ENCODE results near the gene THAP4.

THAP4 gene

GRCh38 chr2:241547781-241548450 lies 89.0 kb downstream of the THAP4 start:
- no peak for DNase-seq (ENCODE audit: low read depth in 2 of 2)

DNA sequence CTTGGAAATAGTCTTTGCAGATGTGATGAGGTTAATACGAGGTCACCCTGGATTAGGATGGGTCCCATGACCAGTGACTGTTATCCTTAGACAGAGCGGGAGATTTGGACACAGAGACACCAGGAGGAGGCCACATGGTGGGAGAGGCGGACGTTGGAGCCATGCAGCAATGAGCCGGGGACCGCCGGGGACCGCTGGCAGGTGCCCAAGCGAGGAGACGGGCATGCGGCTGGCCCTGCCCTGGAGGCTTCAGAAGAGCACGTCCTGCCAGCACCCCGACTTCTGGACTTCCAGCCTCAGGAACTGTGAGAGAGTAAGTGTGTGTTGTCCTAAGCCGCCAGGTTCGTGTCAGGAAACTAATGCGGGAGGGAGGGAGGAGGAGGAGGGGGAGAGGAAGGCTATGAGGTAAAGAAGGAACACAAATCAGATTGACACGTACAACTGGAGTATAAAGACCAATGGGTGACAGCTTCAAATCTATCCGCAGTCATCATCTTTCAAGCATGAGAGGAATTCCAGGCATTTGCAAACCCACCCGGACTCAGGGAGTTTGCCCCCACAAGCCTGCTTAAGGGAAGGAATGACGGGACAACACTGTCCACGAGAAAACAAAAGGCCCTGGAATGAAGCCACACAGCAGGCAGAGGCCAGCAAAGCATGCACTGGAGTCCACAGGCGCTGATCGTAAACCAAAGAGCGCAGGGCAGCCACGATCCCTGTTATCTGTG lies 90.0 kb downstream of the THAP4 start:
- DNase-seq (ENCODE audit: low read depth in 2 of 2): no peak

GRCh38 chr2:241545523-241546473 lies 91.2 kb downstream of the THAP4 start:
- DNase-seq (ENCODE audit: low read depth in 2 of 2): no peak

DNA sequence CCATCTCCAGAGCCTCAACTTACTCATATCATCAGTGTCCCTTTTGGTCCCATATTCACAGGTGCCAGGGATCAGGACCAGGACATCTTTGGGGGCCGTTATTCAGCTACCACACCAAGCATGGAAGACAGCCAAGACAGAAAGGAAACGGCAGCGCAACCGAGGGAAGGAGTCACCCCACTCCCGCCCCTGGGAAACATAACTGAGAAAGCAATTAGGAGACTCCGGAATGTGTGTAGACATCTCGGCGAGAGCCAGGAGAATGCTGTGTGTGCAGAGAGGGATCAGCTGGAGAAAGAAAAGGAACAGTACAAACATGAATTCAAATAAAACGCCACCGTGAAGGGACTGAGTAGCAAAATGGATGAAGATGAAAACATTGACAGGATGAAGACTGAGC lies 91.9 kb downstream of the THAP4 start:
- DNase-seq (ENCODE audit: low read depth in 2 of 2): no peak

DNA sequence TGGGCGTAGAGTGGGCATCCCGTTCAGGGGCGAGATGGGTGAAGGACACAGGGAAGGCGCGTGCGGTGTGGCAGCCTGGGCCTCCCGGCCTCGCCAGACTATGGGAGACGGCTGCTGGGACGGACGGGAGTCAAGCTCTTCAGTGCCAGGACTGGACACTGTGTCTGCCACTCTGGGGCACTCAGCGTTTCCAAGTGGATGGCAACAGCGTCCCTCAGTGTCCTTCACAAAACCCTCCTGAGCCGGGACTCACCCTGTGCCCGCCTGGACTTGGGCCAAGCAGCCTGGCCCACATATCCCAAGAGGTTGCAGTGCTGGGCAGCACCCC lies 94.7 kb downstream of the THAP4 start:
- no peak for DNase-seq (ENCODE audit: low read depth in 2 of 2)

GRCh38 chr2:241541564-241542277 lies 95.2 kb downstream of the THAP4 start:
- no peak for DNase-seq (ENCODE audit: low read depth in 2 of 2)

- peak; percentile 33 to 36 for DNase-seq (ENCODE audit: low read depth in 2 of 2)
Measured at GRCh38 chr2:241540771-241541561, 96.0 kb downstream of the THAP4 start.

DNA sequence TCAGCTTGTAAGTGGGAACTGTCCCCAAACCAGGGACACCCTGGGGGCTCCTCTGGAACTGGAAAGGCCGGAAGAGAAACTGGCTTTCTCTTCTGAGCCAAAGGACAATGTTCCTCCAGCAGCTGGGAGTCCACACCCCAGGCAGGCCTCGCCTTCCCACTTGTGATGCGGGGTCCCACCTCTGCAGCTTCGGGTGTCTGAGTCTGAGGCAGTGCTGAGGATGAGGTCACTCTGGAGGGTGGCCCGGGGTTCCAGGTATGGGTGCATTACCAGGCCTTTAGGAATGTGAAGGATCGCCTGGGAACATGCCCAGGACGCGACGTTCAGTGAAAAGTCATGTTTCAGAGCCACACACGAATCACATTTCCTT lies 96.6 kb downstream of the THAP4 start:
- DNase-seq (ENCODE audit: low read depth in 2 of 2): no peak

GRCh38 chr2:241539616-241540374 lies 97.2 kb downstream of the THAP4 start:
- DNase-seq (ENCODE audit: low read depth in 2 of 2): no peak

DNA sequence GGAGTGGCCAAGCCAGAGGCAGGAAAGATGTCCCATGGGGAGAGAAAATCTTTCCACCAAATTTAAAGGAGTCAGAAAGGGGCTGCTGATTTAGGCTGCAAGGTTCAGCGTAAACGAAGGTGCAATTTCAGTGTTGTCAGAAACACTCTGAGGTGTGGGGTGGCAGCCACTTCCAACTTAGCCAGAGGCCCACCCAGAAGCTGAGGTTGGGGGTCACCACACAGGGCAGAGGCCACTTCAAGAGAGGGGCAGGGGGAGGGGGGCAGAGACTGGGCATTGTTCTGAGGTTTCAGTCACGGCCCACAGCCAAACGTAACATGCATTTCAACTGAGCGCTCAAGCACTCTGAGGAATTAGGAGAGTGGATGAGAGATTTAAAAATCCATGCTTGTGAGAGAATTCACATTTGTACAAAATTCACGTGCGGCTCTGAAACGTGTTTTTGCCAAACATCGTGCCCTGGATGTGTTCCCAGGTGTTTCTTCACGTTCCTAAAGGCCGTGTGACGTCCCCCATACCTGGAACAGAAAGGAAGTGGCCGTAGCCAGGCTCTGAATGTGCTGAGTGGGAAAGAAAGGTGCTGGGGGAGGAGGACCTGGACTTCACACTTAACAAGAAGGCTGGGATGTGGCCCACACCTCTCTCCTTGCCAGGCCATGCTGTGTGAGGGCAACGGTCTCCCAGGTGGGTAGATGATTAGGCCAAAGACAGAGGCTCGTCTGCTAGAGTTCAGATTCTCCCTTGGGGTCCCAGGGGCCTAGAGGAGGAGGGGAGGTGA lies 97.9 kb downstream of the THAP4 start:
- DNase-seq (ENCODE audit: low read depth in 2 of 2): no peak

DNA sequence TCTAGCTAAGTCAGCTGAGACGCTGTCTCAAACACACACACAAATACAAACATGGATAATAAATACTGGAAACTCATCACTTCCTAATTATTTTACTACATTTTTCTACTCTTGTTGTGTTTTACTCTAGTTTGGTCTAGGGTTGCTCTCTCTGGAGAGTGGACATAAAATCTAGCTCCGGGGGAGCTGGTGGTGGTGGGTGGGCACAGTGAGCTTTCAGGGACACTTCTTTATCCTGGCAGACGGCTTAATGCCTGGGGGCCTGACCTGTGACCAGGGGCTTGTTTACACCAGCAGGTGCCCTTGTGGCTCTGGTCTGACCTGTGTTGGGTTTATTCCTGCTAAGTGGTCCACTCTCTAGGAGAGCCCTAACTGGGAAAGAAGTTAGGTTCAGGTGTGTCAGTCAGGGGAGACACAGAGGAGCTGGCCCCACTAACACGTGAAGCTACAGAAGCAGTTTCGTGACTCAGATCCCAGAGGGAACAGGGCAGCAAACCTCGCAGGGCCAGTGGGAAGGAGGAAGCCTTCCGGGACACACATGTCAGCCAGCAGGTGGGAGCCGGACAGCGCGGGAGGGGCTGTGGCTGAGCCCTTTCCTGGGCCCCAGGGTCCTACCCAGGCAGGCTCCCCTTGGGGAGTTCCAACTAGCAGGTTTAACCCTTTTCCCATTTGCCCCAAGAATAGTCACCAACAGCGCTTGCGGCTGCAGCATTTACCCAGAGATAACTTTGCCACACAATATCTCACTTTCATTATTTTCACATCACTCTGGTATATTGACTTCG lies 100.9 kb downstream of the THAP4 start:
- DNase-seq (ENCODE audit: low read depth in 2 of 2): no peak

- no peak for DNase-seq (ENCODE audit: low read depth in 2 of 2)
Measured at GRCh38 chr2:241534701-241535375, 102.1 kb downstream of the THAP4 start.

Measured in stimulated activated CD8-positive, alpha-beta memory T cell treated with anti-CD3 and anti-CD28 coated beads, Interleukin-2, amount 100 ng/mL, for 1 hour (primary cell).